ENCODE data around the gene NEIL3. TPM values are rescaled to one million over a fixed set of nuclear protein-coding genes. Genes with fewer than 3 reads are reported as not detected.
"Not testable (repeated sequence)": the region's sequence is repeated elsewhere in the genome, so short reads cannot be mapped to it uniquely, and the experiment has no call there.

The NEIL3 gene
- total RNA-seq, 2 experiments from 2014 or later, result 14.7 to 15.2 TPM

DNA sequence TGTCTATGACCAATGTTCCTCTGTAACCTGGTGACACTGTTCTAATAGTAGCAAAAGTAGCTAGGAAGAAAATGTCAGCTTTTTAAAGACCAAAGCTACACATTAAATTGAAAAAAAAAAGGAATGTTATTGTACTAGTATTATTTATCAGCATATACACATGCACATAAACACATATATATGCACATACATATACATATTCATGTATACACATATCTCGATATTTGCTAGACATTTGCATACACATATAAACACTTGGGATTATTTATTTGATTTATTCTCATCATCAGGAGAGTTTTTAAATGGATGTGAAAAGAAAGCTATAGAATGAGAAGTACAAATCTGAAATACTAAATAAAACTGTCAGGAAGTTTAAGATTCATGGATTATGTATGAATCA lies 21.3 kb upstream of the NEIL3 start:
- no peaks in the 10 kb centered on the region for H3K27me3 Mint-ChIP-seq
- H3K9me3 Mint-ChIP-seq, result no peaks in the 10 kb centered on the region
- H3K4me1 Mint-ChIP-seq, result peaks cover 4% of the 10 kb centered on the region
- H3K27ac Mint-ChIP-seq, result no peak overlapping the region
- H3K4me3 Mint-ChIP-seq, result no peak overlapping the region
- no peaks in the 10 kb centered on the region for H3K36me3 Mint-ChIP-seq
- no peak for DNase-seq

DNA sequence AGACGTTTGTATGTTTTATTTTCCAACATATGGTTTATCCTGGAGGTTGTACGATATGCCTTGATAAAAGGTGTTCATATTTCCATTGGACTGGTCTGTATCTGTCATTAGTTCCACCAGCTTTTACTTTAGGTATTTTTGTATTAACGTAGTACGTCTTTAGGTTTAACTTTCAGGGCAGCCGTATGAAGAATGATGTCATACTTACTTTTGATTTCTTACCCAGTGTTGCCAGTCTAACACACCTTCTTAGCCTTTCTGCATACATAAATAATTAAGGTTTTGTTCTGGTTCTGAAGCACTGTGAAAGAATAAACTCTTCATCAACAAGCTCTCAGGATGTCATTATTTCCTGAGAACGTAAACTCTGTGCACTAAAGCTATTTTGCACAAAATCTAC lies 18.9 kb upstream of the NEIL3 start:
- Mint-ChIP-seq H3K4me3 (no peak overlapping the region), H3K36me3 (no peaks in the 10 kb centered on the region), H3K27me3 (no peaks in the 10 kb centered on the region)

DNA sequence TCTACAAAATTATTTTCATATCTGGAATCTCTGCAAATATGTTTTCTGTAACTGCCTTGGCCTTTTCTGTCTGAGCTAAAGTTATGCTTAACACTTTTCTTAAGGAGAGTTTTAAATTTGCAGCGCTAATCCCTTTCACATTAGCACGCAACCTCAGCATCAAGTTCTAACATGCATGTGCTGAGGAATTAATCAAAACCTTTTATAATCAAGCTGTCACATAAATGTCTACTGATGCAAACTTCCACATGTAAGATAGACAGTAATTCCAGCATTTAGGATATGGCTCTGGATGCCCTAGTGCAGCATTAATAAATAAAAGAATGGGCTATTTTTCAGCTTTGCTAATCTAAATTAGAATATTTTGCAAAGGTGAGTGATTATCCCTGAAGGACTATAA lies 17.5 kb upstream of the NEIL3 start:
- Mint-ChIP-seq H3K4me1 (no peaks in the 10 kb centered on the region), H3K36me3 (no peaks in the 10 kb centered on the region), H3K4me3 (no peak overlapping the region), H3K9me3 (no peaks in the 10 kb centered on the region), H3K27ac (no peak overlapping the region), H3K27me3 (no peaks in the 10 kb centered on the region)
- DNase-seq, result no peak

More for the DNA sequence above, 18.9 kb upstream of the NEIL3 start:
- Mint-ChIP-seq H3K27ac (no peak overlapping the region), H3K4me1 (peaks cover 2% of the 10 kb centered on the region), H3K9me3 (no peaks in the 10 kb centered on the region)
- no peak for DNase-seq

DNA sequence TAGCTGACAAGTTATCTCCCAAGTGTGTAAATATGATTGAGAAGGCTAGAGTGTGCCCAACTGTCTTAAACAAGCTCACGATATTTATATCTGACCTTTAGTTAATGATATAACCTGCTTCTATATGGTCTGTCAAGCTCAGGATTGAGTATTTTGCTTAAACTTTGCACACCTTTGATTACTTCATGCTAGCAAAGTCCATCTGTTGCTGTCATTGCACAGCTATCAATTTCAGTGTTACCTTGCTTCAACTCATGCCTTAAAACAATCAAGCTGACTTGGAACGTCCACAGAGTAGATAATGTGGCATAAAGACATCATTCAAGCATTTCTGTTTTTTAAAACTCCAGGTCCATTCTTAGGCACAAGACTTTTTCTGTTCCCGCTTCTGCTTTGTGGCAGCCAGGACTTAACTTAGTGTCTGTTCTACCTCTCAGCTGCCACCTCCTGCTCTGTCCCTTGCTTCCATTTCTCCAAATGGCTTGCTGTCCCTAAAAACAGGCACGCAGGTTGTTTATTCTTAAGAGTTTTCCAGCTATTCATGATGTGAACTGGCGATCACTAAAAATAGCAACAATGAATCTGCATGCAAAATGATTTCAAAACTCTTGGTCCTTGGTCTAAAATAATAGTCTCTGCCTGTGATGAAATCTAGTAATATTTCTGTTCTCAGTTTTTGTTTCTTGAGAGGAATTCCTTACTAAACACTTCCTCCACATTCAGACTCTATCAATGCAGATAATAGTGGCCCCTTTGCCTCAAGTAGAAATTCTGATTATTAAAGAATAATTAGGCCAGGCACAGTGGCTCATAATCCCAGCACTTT lies 16.3 kb upstream of the NEIL3 start:
- no peak overlapping the region for H3K27ac Mint-ChIP-seq
- H3K36me3 Mint-ChIP-seq, result no peaks in the 10 kb centered on the region
- peaks cover 3% of the 10 kb centered on the region for H3K9me3 Mint-ChIP-seq
- H3K4me3 Mint-ChIP-seq, result no peak overlapping the region
- H3K27me3 Mint-ChIP-seq, result no peaks in the 10 kb centered on the region
- no peaks in the 10 kb centered on the region for H3K4me1 Mint-ChIP-seq
- DNase-seq, result no peak

DNA sequence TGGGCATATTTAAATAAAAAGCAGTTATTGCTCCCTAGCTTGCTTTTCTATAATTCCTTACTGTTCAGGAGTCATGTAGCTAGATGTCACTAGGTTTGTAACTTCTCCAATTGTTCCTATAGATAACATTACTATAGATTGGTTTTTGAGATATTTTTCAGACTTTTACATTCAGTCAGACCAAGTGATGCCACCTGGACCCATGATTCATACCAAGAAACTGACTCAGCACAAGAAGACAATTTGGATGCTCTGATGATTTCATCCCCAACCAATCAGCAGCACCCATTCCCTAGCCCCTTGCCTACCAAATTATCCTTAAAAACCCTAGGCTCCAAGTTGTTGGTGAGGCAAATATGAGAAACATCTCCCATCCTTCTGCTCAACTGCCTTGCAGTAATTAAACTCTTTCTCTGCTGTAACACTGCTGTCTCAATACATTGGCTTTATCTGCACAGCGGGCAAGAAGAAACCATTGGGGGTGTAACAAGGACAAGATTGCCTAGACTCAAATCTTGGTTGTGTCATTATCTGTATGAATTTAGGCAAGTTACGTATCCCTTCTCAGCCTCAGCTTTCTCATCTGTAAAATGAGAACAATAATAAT lies 11.8 kb upstream of the NEIL3 start:
- Mint-ChIP-seq H3K27me3 (no peaks in the 10 kb centered on the region), H3K36me3 (no peaks in the 10 kb centered on the region), H3K27ac (no peak overlapping the region), H3K4me3 (no peak overlapping the region), H3K9me3 (peaks cover 5% of the 10 kb centered on the region), H3K4me1 (no peaks in the 10 kb centered on the region)
- no peak for DNase-seq

DNA sequence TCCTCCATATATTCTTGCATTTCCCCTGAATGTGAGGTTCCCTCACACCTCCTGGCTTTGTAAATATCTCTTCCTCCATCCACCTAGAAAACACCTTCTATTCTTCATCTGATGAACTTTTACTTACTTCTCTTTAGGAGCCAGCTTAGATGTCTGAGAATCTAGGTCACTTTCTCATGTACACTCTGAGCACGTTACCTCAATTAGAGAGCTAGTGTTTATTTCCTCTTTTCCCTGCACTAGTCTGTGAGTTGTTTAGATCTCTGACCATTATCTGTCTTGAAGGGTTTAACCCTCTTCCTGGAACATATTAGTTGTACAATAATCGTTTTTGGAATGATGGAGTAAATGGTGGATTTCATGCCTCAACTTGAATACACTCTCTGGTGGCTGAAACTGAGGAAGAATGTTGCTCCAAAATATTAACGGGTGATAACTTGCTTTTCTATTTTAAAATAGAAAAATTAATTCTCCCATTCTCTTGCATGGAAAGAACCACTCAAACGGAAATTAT lies 8.5 kb upstream of the NEIL3 start:
- no peak for DNase-seq
- no peaks in the 10 kb centered on the region for H3K36me3 Mint-ChIP-seq
- no peaks in the 10 kb centered on the region for H3K4me1 Mint-ChIP-seq
- H3K9me3 Mint-ChIP-seq, result peaks cover 5% of the 10 kb centered on the region
- no peak overlapping the region for H3K27ac Mint-ChIP-seq
- no peak overlapping the region for H3K4me3 Mint-ChIP-seq
- no peaks in the 10 kb centered on the region for H3K27me3 Mint-ChIP-seq

DNA sequence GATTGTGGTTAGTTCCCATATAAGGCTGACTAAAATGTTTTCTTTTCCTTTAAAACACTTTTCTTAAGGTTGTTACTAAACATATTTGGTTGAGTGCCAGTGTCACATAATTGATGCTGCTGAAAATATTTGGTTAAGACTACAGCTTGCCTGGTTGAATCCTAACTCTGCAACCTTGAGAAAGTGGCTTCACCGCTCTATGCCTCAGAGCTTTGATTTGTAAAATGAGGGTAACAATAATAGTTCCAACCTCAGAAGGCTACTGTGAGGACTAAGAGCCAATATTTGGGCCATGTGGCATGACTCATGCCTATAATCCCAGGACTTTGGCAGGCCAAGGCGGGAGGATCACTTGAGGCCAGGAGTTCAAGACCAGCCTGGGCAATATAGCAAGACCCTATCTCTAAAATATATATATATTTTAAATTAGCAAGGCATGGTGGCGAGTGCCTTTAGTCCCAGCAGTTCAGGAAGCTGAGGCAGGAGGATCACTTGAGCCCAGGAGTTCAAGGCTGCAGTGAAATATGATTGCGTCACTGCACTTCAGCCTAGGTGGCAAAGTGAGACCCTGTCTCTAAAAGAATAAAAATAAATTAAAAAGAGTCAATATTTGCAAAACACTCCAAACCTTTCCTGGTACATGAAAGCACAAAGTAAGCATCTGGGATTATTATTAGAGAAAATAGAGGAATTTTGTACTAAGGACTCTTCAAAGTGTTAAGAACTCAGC lies 7.1 kb upstream of the NEIL3 start:
- Mint-ChIP-seq H3K4me3 (no peak overlapping the region), H3K4me1 (no peaks in the 10 kb centered on the region), H3K9me3 (peaks cover 5% of the 10 kb centered on the region), H3K27ac (no peak overlapping the region), H3K36me3 (no peaks in the 10 kb centered on the region), H3K27me3 (no peaks in the 10 kb centered on the region)
- DNase-seq, result no peak

DNA sequence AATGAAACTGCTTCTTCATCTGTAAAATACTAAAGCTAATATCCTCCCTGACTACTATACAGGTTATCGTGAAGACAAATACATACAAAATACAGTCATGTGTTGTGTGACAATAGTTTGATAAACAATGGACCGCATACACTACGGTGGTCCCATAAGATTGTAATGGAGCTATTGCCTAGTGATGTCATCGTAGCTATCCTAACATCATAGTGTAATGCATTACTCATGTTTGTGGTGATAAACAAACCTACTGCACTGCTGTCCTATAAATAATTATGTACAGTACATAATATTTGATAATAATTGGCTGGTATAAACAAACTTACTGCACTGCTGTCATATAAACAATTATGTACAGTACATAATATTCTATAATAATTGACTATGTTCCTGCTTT lies 5.6 kb upstream of the NEIL3 start:
- DNase-seq, result no peak
- Mint-ChIP-seq H3K27me3 (no peaks in the 10 kb centered on the region), H3K27ac (no peak overlapping the region), H3K36me3 (no peaks in the 10 kb centered on the region), H3K4me3 (no peak overlapping the region), H3K4me1 (peaks cover 2% of the 10 kb centered on the region), H3K9me3 (no peaks in the 10 kb centered on the region)

DNA sequence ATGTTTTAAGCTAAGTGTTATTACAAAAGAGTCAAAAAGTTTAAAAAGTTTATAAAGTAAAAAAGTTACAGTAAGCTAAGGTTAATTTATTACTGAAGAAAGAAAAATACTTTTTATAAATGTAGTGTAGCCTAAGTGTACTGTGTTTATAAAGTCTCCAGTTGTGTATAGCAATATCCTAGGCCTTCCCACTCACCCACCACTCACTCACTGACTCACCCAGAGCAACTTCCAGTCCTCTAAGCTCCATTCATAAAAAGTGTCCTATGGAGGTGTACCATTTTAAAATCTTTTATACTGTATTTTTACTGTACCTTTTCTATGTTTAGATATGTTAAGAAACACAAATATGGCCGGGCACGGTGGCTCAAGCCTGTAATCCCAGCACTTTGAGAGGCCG lies 4.8 kb upstream of the NEIL3 start:
- not testable (repeated sequence) for H3K9me3 Mint-ChIP-seq, H3K4me3 Mint-ChIP-seq, DNase-seq, H3K27me3 Mint-ChIP-seq, H3K4me1 Mint-ChIP-seq, H3K36me3 Mint-ChIP-seq, H3K27ac Mint-ChIP-seq

DNA sequence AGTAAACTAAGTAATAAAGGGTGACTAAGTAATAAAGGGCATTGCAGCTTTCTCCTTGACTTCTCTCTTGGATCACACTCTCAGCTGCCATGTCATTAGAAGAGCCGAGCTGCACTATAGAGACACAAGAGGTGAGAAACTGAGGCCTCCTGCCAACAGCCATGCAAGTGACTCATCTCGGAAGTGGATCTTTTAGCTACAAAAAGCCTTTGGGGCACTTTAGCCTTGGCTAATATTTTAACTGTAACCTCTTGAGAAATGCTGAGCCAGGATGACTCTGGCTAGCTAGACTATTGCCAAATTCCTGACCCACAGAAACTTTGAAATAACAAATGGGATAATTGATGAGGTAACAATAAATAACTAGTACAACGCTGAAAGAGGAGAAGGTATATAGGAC lies 1.5 kb upstream of the NEIL3 start:
- peaks cover 11% of the 10 kb centered on the region for H3K27me3 Mint-ChIP-seq
- no peak overlapping the region for H3K4me3 Mint-ChIP-seq

DNA sequence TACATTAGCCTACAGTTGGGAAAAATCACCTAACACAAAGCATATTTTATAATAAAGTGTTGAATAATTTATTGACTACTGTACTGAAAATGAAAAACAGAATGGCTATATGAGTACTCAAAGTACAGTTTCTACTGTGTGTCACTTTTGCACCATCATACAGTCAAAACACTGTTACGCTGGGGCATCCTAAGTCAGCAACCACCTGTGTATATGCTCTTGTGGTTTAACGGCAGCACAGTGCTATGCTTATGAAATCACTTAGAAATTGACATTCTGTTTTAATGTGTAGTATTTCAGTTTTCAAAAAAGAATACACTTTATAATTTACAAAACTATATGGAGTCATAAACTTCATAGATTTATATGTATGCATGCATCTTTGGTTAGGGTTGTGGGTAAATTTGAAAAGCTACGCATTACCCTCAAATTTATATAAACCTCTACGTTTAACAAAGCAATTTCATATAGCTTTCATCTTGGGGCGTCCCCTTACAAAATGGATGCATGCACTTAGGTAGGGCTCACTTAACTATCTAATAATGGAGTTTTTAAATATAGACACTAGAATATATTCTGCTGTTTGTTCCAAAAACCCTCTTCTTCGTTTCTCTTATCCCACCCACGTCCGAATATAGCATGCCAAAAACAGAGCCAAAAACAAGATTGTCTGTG lies 690 bp upstream of the NEIL3 start:
- peaks cover 8% of the 10 kb centered on the region for H3K4me1 Mint-ChIP-seq
- peaks cover 11% of the 10 kb centered on the region for H3K27me3 Mint-ChIP-seq
- peak overlapping the region; percentile 92 for H3K4me3 Mint-ChIP-seq
- no peaks in the 10 kb centered on the region for H3K9me3 Mint-ChIP-seq
- peaks cover 8% of the 10 kb centered on the region for H3K36me3 Mint-ChIP-seq
- peak; percentile 1 for DNase-seq
- peak overlapping the region; percentile 89 for H3K27ac Mint-ChIP-seq

More for the DNA sequence above, 1.5 kb upstream of the NEIL3 start:
- peaks cover 8% of the 10 kb centered on the region for H3K4me1 Mint-ChIP-seq
- no peaks in the 10 kb centered on the region for H3K9me3 Mint-ChIP-seq
- H3K27ac Mint-ChIP-seq, result no peak overlapping the region
- H3K36me3 Mint-ChIP-seq, result peaks cover 8% of the 10 kb centered on the region
- no peak for DNase-seq

DNA sequence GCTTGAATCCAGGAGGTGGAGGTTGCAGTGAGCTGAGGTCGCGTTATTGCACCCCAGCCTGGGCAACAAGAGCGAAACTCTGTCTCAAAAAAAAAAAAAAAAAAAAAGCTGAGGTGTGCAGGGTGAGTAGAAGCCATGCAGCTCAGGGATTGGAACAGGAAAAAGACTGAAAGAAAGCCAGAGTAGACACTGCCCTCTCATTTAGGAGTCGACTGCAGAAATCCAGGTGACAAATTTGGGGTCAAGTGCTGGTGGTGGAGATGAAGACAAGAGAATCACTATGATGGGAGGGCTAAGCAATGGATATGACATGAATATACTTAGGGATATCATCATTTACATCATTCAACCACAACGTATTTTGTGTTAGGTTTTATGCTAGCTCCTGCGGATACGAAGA lies 1.9 kb downstream of the NEIL3 start:
- DNase-seq, result no peak
- H3K36me3 Mint-ChIP-seq, result peaks cover 12% of the 10 kb centered on the region
- no peak overlapping the region for H3K27ac Mint-ChIP-seq
- H3K4me3 Mint-ChIP-seq, result no peak overlapping the region
- no peaks in the 10 kb centered on the region for H3K9me3 Mint-ChIP-seq
- peaks cover 11% of the 10 kb centered on the region for H3K27me3 Mint-ChIP-seq
- peaks cover 23% of the 10 kb centered on the region for H3K4me1 Mint-ChIP-seq

DNA sequence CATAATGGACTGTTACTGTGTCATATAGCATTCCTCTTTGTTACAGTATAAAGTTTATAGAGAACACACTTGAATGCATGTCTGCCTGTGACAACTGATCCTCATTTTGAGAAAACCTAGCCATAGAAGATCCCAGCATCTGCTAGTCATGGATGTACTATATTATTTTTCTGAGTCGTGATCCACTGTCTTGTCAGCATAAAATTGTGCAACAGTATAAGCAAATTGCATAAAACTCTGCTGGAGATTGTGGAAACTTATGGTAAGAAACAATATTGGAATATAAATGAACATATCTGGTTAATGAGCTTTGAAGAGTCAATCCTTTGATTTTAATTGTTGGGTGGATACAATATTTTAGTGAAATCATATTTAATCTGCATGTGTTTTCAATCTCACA lies 3.6 kb downstream of the NEIL3 start:
- H3K36me3 Mint-ChIP-seq, result peaks cover 12% of the 10 kb centered on the region
- peaks cover 27% of the 10 kb centered on the region for H3K4me1 Mint-ChIP-seq
- peaks cover 11% of the 10 kb centered on the region for H3K27me3 Mint-ChIP-seq
- H3K4me3 Mint-ChIP-seq, result no peak overlapping the region
- no peak for DNase-seq
- H3K27ac Mint-ChIP-seq, result no peak overlapping the region
- H3K9me3 Mint-ChIP-seq, result no peaks in the 10 kb centered on the region

DNA sequence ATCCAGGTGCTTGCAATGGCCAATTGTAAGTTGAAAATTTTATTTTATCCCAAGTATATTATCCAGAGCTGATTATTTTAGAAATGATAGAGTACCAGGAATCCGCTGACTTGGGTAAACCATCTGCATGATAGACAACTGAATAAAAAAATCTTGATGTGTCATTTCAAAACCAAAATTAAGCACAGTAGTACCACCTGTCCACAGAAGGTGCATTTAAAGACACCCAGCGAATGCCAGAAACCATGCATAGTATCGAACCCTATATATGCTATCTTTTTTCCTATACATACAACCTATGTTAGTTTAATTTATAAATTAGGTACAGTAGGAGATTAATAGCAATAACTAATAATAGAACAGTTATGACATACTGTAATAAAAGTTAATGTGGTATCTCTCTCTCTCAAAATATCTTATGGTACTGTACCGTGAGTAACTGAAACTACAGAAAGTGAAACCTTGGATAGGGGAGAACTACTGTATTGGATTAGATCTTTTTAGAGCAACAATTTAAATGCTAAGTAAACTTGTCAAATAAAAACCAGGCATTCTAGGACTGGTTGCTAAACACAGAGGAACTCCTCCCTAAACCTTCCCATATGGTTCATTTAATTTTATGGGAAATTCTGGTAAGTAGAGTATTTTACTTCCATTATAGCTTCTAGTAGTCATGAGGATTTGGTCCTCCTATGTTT lies 6.2 kb downstream of the NEIL3 start:
- Mint-ChIP-seq H3K27me3 (peaks cover 11% of the 10 kb centered on the region), H3K4me1 (peaks cover 27% of the 10 kb centered on the region), H3K36me3 (peaks cover 21% of the 10 kb centered on the region), H3K9me3 (no peaks in the 10 kb centered on the region), H3K27ac (no peak overlapping the region), H3K4me3 (no peak overlapping the region)
- no peak for DNase-seq

Measured in activated naive CD8-positive, alpha-beta T cell treated with anti-CD3 and anti-CD28 coated beads for 36 hours (primary cell).